ENCODE data around the gene TTC12. TPM values are rescaled to one million over a fixed set of nuclear protein-coding genes. Genes with fewer than 3 reads are reported as not detected.

TTC12 gene
- total and polyA plus RNA-seq, 10 of the 15 experiments (the other 5 are each of a cell fraction or from before 2014, with no cell fraction given), result 3.7 to 14.0 (median 8.1) TPM

GRCh38 chr11:113278925-113279324, 35.5 kb upstream of the TTC12 start (continued):
- no peak for TF ChIP-seq BRCA1 (IDR thresholded peaks at IDR 0.05; ENCODE audit: low read depth, low read length)
- no peak for TF ChIP-seq KLF5 (IDR thresholded peaks at IDR 0.05; ENCODE audit: partially characterized antibody)
- no peak for TF ChIP-seq CREM (IDR thresholded peaks at IDR 0.05; ENCODE audit: low read depth)
- no peak for TF ChIP-seq ATF7 (IDR thresholded peaks at IDR 0.05; ENCODE audit: low read depth)

- intact Hi-C loops (cut with micrococcal nuclease; ENCODE audit: unreplicated experiment) (no loop called here), in situ Hi-C loops (cut with MboI) (no loop called here)
- no peak overlapping the region for H3K9ac ChIP-seq (ENCODE audit: control insufficient read depth, insufficient read depth, low read length)
- H3K9me3 ChIP-seq (replicated peaks; ENCODE audit: control insufficient read depth, insufficient read depth, low read length), result no peaks in the 10 kb centered on the region
- RAD21 ChIA-PET (ENCODE audit: unreplicated experiment), result no interaction called here
- no peak overlapping the region for H3K4me3 ChIP-seq
- DNase-seq (ENCODE audit: low read depth, low spot score), result no peak
- ATAC-seq, result no peak
- H3K27ac ChIP-seq (ENCODE audit: control insufficient read depth, insufficient read depth), result no peak overlapping the region
- no peak overlapping the region for H2AFZ ChIP-seq (ENCODE audit: control insufficient read depth, low read depth, low read length)
- H3K4me1 ChIP-seq (ENCODE audit: control insufficient read depth, insufficient read depth, low read length), result no peaks in the 10 kb centered on the region
- WGBS (ENCODE audit: insufficient coverage, insufficient replicate concordance, low lambda C conversion rate, missing lambda C conversion rate), result 49% methylated on average over 3 of the region's 3 CpGs
- SMC1A ChIA-PET (ENCODE audit: uncharacterized antibody, unreplicated experiment), result no interaction called here
- no peaks in the 10 kb centered on the region; a peak in 1 of 4 replicates for H3K27me3 ChIP-seq (replicated peaks in 1 of 2; ENCODE audit: control insufficient read depth in 2 of 2, insufficient read depth in 2 of 2, low read length in 1 of 2)
- POLR2A ChIA-PET, result no interaction called here
- CTCF ChIA-PET, result no interaction called here
- H3K79me2 ChIP-seq (ENCODE audit: control insufficient read depth, insufficient read depth, low read length), result no peaks in the 10 kb centered on the region
- no peaks in the 10 kb centered on the region for H3K36me3 ChIP-seq (ENCODE audit: control insufficient read depth in 2 of 2, insufficient read depth in 2 of 2, low read length in 1 of 2)
- no TSS peak for BruUV-seq (replicated peaks)
- H4K20me1 ChIP-seq (ENCODE audit: control insufficient read depth, insufficient read depth), result no peaks in the 10 kb centered on the region
- FAIRE-seq, result no peak
- H3K4me2 ChIP-seq (ENCODE audit: control insufficient read depth, insufficient read depth), result no peak overlapping the region
- TF ChIP-seq CEBPZ (IDR thresholded peaks at IDR 0.05; ENCODE audit: low read depth, low read length) (no peak), E2F8 (IDR thresholded peaks at IDR 0.05; ENCODE audit: low read depth, partially characterized antibody) (no peak), IRF4 (IDR thresholded peaks at IDR 0.05; ENCODE audit: low read depth, low read length) (no peak), NFYA (IDR thresholded peaks at IDR 0.05; ENCODE audit: borderline replicate concordance, low read depth, low read length) (no peak), ATF2 (IDR thresholded peaks at IDR 0.05; ENCODE audit: low read length) (no peak), ZBTB4 (CRISPR knock-in tag; IDR thresholded peaks at IDR 0.05) (no peak), SIN3A (IDR thresholded peaks at IDR 0.05; ENCODE audit: low read depth, low read length) (no peak), POLR2AphosphoS5 (IDR thresholded peaks at IDR 0.05; ENCODE audit: low read length) (no peak), ZNF24 (IDR thresholded peaks at IDR 0.05) (no peak)
These were observed 34.8 kb upstream of the TTC12 start for GRCh38 chr11:113279591-113279990.
